Measurements from ENCODE around the gene EPB41L1.

The EPB41L1 gene

GRCh38 chr20:36231331-36231730 is 76.8 kb downstream of the EPB41L1 start:
- DNase-seq: no peak

GRCh38 chr20:36234771-36235320 is 80.3 kb downstream of the EPB41L1 start:
- DNase-seq: no peak

- peak in 1 of 2 experiments; percentile 23 for DNase-seq
Observed at GRCh38 chr20:36235892-36236785, 81.6 kb downstream of the EPB41L1 start, which contains the start of gene AAR2. Gene AAR2, plus strand, starts transcription at chr20:36236478. Its CDS starts 3,391 bp downstream, at chr20:36239869.

GRCh38 chr20:36236786-36237121 is 82.2 kb downstream of the EPB41L1 start:
- no peak for DNase-seq

DNA sequence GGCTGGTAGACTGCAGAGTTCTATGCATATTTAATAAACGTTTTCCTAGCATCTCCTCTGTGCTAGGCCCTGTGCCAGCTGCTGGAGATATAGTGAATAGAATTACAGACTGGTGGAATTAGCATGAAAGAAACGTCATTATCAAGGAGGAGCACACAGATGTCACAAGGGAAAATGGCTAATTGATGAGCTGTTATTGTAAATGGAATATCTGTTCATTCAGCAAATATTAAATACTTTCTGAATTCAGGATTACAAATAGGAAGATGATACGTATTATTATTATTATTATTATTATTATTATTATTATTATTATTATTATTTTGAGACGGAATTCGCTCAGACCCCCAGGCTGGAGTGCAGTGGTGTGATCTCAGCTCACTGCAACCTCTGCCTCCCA is 82.9 kb downstream of the EPB41L1 start:
- no peak for DNase-seq

- no peak for DNase-seq
Observed at GRCh38 chr20:36238153-36238552, 83.6 kb downstream of the EPB41L1 start.

- DNase-seq: no peak
Observed at GRCh38 chr20:36238760-36239159, 84.2 kb downstream of the EPB41L1 start.

- DNase-seq: no peak
Observed at GRCh38 chr20:36240076-36240475, 85.5 kb downstream of the EPB41L1 start.

DNA sequence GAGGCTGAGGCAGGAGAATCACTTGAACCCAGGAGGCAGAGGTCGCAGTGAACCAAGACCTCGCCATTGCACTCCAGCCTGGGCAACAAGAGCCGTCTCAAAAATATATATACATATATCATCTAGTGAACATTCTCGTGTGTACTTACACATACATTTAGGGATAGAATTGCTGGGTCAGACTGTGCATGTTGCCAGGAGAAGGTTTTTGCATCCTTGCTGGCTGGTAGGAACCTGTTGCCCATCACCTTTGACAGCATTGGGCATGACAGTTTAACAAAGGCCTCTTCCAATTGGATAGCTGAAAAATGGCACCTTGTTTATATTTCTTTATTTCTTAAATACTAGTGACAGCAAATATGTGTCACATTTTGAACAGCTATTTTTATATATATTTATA is 87.1 kb downstream of the EPB41L1 start:
- no peak for DNase-seq

- DNase-seq: no peak
Observed at GRCh38 chr20:36243726-36244125, 89.2 kb downstream of the EPB41L1 start.

DNA sequence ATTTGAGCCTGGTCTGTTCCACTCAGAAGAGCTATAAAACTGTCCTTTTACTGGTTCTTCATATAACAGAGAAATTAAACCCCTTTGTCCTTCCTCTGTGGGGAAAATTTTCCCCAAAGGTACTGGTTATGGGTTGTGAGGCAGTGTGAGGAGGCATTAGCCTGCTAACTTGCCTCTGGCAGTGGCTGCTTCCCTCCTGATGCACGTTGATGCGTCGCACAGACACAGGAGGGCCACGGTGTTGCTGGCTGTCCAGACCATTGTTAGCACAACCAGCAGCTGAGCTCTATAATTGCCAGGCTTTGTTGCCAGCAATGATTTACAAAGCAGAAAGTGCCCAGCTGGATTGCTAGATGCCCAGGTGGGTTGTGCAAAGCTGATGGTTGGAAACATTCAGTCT is 91.9 kb downstream of the EPB41L1 start:
- DNase-seq: no peak

- no peak for DNase-seq
Observed at GRCh38 chr20:36248836-36249235, 94.3 kb downstream of the EPB41L1 start.

GRCh38 chr20:36249450-36249849 is 94.9 kb downstream of the EPB41L1 start:
- no peak for DNase-seq

DNA sequence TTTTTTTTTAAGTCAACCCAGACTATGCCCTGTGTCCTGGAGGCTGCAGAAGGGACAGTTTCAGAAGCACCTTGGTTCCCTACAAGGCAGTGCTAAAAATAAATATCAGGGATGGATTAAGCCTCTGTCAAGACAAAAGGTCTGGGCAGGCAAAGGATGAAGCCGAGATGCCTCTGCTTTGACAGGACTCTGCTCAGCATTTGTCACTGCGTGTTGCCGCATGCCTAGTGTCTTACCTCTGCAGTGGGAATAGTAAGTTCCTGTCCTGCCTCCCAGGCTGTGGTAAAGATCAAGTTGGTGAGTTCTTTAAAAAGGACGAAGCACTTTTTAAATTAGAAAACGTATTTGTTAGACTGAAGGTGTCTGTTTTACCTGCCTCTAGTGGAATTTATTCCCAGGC is 96.9 kb downstream of the EPB41L1 start:
- DNase-seq: no peak

DNA sequence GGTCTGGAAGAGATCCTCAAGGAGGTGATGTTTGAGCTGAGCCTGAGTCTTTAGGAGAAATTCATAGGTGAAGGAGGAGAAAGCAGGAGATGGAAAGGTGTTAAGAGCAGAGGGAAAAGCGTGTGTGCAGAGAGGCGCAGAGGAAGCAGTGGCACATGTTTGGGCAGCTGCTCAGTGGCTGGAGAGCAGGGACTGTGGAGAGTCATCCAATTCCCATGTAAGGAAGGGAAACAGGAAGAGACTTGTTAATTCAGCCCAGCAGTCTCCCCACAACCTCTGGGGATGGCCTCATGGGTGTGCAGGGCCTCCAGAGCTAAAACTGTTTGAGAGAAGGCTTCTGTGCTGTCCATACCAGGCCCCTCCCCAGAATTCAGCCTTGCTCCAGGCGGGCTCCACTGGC is 98.0 kb downstream of the EPB41L1 start:
- no peak for DNase-seq

DNA sequence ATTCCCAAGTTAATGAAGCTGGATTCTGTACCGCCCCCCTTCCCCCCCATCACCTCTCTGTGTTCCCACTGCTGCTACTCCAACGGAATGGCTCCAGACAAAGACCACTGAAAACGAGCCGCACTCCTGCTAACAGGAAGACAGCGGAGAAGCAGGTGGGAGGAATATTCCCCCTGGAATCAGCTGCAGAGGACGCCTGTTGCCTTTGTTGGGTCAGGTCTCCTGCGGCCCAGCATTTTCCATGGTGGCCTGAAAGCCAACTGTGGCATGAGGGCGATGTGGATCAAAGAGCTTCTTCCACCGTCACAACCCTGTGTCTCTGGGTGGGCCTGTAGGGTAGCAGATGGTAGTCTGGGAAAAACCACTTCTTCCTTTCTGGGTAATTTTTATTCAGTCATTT is 98.5 kb downstream of the EPB41L1 start:
- no peak for DNase-seq

GRCh38 chr20:36254076-36254475 is 99.5 kb downstream of the EPB41L1 start:
- no peak for DNase-seq

DNA sequence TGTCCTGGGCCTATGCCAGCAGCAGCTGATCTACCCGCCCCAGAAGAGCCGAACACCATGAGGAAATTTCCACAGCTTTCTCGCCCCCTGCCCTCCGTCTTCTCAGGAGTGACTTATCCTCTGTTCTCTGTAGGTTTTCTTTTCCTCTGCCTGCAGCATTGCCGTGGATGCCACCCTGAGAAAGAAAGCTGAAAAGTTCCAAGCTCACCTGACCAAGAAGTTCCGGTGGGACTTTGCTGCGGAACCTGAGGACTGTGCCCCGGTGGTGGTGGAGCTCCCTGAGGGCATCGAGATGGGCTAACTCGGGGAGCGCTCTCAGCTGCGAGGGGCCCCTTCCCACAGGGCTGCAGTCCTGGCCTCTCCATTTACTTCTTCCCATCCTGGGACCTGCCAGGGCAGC is 100.9 kb downstream of the EPB41L1 start:
- DNase-seq: no peak

DNA sequence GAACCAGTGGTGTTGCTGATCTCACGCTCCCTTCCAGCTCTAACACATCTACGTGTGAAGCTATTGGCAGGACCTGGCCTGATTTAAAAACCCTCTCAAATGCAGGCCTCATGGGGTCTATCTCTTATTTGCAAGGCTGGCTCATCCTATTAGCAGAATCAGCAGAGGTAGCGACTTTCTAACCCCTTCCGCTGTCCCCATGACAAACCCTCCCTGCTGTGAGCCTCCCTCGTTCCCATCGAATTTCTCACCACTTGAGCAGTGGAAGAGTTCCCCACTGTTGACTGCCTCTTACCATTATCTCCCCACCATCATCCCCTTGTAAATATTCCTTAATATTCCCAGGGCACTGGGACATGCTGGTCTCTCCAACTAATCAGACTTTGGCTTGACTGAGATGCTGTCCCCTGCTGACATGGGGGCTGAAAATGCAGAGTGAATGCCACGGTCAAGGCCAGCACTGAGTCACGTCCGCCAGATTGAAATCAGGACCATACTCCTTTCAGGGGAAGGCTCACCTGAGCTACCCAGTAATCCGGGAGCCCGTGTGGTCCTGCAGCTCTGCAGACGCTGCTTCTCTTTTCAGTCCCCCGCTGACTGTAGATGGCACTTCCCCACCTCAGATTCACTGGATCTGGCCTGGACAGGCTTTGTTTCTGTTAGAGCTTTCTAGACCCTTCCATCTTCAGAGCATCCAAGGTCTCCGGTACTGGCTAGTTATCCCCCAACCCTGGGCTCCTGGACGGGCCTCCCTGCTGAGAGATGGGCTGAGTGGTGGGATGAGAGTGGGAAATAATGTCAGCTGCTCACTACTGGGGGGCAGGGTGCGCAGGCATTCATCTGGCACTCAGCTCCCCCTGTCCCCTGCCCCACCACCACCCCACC is 104.9 kb downstream of the EPB41L1 start:
- no peak for DNase-seq

DNA sequence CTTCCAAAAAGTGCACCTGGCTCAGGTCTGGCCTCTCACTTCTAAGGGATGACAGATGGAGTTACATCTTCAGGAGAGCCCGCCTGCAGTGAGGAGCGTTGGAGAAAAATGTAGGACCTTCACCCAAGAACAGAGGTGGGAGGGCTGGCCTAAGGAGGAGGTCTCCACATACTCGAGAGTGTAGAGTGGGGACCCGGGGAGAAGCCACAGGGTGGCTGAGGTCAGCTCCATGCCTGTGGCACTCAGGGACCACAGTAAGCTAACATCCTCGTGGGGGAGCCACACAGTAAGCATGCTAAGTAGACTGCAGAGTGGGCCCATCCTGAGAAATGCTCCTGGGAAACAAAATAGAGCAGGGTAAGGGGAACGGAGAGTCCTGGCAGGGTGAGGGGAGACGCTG is 105.8 kb downstream of the EPB41L1 start:
- DNase-seq: no peak

GRCh38 chr20:36261389-36262105 is 107.0 kb downstream of the EPB41L1 start:
- no peak for DNase-seq

GRCh38 chr20:36262440-36262839 is 107.9 kb downstream of the EPB41L1 start:
- DNase-seq: no peak
